Measurements from ENCODE around the gene TBX21. TPM values are rescaled to one million over a fixed set of nuclear protein-coding genes. Genes with fewer than 3 reads are reported as not detected.

The TBX21 gene
- total RNA-seq, 2 donors from 2014 or later = 1.8 TPM; not detected in 1

GRCh38 chr17:47774331-47774730, 41.3 kb downstream of the TBX21 start:
- ATAC-seq (ENCODE audit: insufficient number of reproducible peaks, low FRiP score, low read depth) (no peak), DNase-seq (ENCODE audit: low spot score) (no peak)
- TF ChIP-seq, protein P1, sequence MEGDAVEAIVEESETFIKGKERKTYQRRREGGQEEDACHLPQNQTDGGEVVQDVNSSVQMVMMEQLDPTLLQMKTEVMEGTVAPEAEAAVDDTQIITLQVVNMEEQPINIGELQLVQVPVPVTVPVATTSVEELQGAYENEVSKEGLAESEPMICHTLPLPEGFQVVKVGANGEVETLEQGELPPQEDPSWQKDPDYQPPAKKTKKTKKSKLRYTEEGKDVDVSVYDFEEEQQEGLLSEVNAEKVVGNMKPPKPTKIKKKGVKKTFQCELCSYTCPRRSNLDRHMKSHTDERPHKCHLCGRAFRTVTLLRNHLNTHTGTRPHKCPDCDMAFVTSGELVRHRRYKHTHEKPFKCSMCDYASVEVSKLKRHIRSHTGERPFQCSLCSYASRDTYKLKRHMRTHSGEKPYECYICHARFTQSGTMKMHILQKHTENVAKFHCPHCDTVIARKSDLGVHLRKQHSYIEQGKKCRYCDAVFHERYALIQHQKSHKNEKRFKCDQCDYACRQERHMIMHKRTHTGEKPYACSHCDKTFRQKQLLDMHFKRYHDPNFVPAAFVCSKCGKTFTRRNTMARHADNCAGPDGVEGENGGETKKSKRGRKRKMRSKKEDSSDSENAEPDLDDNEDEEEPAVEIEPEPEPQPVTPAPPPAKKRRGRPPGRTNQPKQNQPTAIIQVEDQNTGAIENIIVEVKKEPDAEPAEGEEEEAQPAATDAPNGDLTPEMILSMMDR (IDR thresholded peaks at IDR 0.05) = no peak
- Histone ChIP-seq H3K36me3 (no peaks in the 10 kb centered on the region), H3K4me1 (ENCODE audit: control insufficient read depth in 1 of 2, low read depth in 2 of 2) (no peaks in the 10 kb centered on the region), H3K4me3 (no peak overlapping the region), H3K27me3 (replicated peaks; ENCODE audit: insufficient read depth) (no peaks in the 10 kb centered on the region), H3K9me3 (no peaks in the 10 kb centered on the region), H3K27ac (no peak overlapping the region)

- H3K36me3 ChIP-seq = no peaks in the 10 kb centered on the region
- H3K27me3 ChIP-seq (replicated peaks; ENCODE audit: insufficient read depth) = no peaks in the 10 kb centered on the region
Measured at GRCh38 chr17:47774987-47775580, 42.0 kb downstream of the TBX21 start.

GRCh38 chr17:47776330-47777197, 43.5 kb downstream of the TBX21 start:
- DNase-seq (ENCODE audit: low spot score) = no peak

More at GRCh38 chr17:47774987-47775580, 42.0 kb downstream of the TBX21 start:
- Histone ChIP-seq H3K4me3 (no peak overlapping the region), H3K4me1 (ENCODE audit: control insufficient read depth in 1 of 2, low read depth in 2 of 2) (no peaks in the 10 kb centered on the region), H3K27ac (no peak overlapping the region), H3K9me3 (no peaks in the 10 kb centered on the region)
- TF ChIP-seq, protein P1 (IDR thresholded peaks at IDR 0.05) = no peak
- no peak for ATAC-seq (ENCODE audit: insufficient number of reproducible peaks, low FRiP score, low read depth)
- no peak for DNase-seq (ENCODE audit: low spot score)

GRCh38 chr17:47778184-47778635, 45.2 kb downstream of the TBX21 start:
- Histone ChIP-seq H3K27me3 (replicated peaks; ENCODE audit: insufficient read depth) (no peaks in the 10 kb centered on the region), H3K27ac (no peak overlapping the region), H3K4me1 (ENCODE audit: control insufficient read depth in 1 of 2, low read depth in 2 of 2) (no peaks in the 10 kb centered on the region), H3K9me3 (no peaks in the 10 kb centered on the region), H3K36me3 (no peaks in the 10 kb centered on the region), H3K4me3 (no peak overlapping the region)
- ATAC-seq (ENCODE audit: insufficient number of reproducible peaks, low FRiP score, low read depth) = no peak
- TF ChIP-seq, protein P1 (IDR thresholded peaks at IDR 0.05) = no peak
- DNase-seq (ENCODE audit: low spot score) = no peak

More at GRCh38 chr17:47776330-47777197, 43.5 kb downstream of the TBX21 start:
- H3K27ac ChIP-seq = no peak overlapping the region
- H3K36me3 ChIP-seq = no peaks in the 10 kb centered on the region
- no peaks in the 10 kb centered on the region for H3K4me1 ChIP-seq (ENCODE audit: control insufficient read depth in 1 of 2, low read depth in 2 of 2)
- H3K9me3 ChIP-seq = no peaks in the 10 kb centered on the region
- H3K4me3 ChIP-seq = no peak overlapping the region
- ATAC-seq (ENCODE audit: insufficient number of reproducible peaks, low FRiP score, low read depth) = no peak
- no peaks in the 10 kb centered on the region for H3K27me3 ChIP-seq (replicated peaks; ENCODE audit: insufficient read depth)
- TF ChIP-seq, protein P1 (IDR thresholded peaks at IDR 0.05) = peak; percentile 55

- Histone ChIP-seq H3K36me3 (no peaks in the 10 kb centered on the region), H3K4me3 (no peak overlapping the region), H3K27ac (no peak overlapping the region), H3K4me1 (ENCODE audit: control insufficient read depth in 1 of 2, low read depth in 2 of 2) (no peaks in the 10 kb centered on the region), H3K9me3 (no peaks in the 10 kb centered on the region), H3K27me3 (replicated peaks; ENCODE audit: insufficient read depth) (no peaks in the 10 kb centered on the region)
- DNase-seq (ENCODE audit: low spot score) (no peak), ATAC-seq (ENCODE audit: insufficient number of reproducible peaks, low FRiP score, low read depth) (no peak)
- TF ChIP-seq, protein P1 (IDR thresholded peaks at IDR 0.05) = no peak
Measured at GRCh38 chr17:47781397-47781796, 48.4 kb downstream of the TBX21 start.
